ENCODE measurements around the gene DNLZ. TPM values are rescaled to one million over a fixed set of nuclear protein-coding genes. Genes with fewer than 3 reads are reported as not detected.
A peak's percentile ranks its signal among the peaks of the same experiment; 100 is the strongest.

DNLZ gene
- total RNA-seq, 2 experiments from 2014 or later: 11.7 to 12.8 TPM

DNA sequence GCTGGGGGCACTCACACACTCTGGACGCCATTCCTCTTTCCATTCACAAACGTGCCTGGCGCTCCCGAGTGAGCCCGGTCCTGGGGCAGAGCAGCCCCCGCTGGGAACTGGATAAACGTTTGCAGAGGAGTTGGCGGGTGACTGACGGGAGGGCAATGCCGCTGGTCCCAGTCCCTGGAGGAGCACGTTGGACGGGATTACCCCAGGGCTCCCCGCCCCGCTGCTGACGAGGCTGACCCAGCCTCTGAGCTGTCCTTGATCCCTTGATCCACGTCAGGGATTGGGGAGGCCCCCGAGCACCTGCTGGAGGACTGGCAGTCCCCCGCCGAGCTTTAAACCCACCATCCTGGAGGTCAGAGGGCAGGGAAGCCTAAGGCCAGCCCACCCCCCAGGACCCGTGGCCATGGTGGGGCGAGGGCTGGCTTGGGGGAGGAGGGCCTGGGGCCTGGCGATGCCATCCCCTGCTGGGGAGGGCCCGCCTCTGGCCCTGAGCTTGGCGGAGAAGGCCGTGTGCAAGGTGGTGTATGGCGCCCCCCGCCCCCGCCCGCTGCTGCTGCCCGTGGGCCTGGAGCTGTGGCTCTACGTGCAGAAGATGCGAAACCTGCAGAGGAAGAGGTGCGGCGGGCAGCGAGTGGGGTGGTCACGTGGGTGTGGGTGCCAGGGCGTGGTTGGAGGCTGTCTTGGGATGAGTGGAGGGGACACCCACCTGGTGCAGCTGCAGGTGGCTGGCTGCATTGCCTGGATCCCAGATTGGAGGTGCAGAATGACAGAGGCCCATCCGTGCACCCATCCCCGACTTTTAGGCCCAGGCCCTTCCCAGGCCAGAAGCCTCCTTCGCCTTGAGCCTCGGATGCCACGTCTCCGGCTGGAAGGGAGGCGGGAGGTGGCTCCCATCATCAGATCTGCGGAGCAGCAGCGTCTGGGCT lies 31.7 kb downstream of the DNLZ start:
- ATAC-seq (no peak), DNase-seq (no peak)
- Mint-ChIP-seq H3K36me3 (ENCODE audit: low read depth) (no peaks in the 10 kb centered on the region), H3K27ac (no peak overlapping the region), H3K9me3 (ENCODE audit: low read depth) (no peaks in the 10 kb centered on the region), H3K4me3 (no peak overlapping the region), H3K27me3 (no peaks in the 10 kb centered on the region), H3K4me1 (peaks cover 4% of the 10 kb centered on the region)
- CTCF ChIA-PET: no interaction called here
- POLR2A ChIA-PET: no interaction called here
- intact Hi-C loops (cut with DNase I, micrococcal nuclease): no loop called here

- no peaks in the 10 kb centered on the region for H3K27me3 Mint-ChIP-seq
- H3K4me3 Mint-ChIP-seq: no peak overlapping the region
- H3K36me3 Mint-ChIP-seq (ENCODE audit: low read depth): no peaks in the 10 kb centered on the region
- H3K27ac Mint-ChIP-seq: no peak overlapping the region
- no peaks in the 10 kb centered on the region for H3K9me3 Mint-ChIP-seq (ENCODE audit: low read depth)
- ATAC-seq (no peak), DNase-seq (no peak)
- ChIA-PET POLR2A (no interaction called here), CTCF (no interaction called here)
- H3K4me1 Mint-ChIP-seq: peaks cover 4% of the 10 kb centered on the region
- intact Hi-C loops (cut with DNase I, micrococcal nuclease): no loop called here
Observed at GRCh38 chr9:136331030-136331429, 32.5 kb downstream of the DNLZ start.

DNA sequence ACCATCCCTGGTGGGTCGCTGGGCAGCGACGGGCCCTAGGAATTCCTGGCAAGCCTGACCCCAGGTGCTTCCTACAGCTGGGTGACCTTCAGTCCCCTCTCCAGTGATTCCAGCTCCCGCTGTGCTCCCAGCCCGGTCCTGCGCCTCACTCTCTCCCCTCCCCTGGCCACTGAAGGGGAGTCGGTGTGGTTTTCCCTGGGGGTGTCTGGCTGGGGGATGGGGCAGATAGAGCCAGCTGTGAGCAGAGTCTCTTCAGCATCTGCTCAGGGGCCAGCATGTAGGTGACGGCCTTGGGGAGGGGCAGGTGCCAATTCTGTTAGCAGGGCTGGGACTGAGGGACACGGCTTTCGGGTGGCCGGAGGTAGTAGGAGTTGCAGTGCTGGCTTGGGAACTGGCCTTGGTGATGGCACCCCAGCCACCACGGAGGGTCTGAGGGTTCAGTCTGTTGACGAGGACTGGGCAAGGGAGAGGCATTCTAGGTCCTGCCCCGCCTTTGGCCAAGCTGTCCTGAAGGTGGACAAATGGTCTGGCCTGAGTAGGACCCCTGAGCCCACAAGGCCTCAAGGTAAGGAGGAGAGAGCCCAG lies 33.0 kb downstream of the DNLZ start:
- H3K36me3 Mint-ChIP-seq (ENCODE audit: low read depth): no peaks in the 10 kb centered on the region
- POLR2A ChIA-PET: no interaction called here

GRCh38 chr9:136329636-136330405 lies 33.7 kb downstream of the DNLZ start:
- ATAC-seq (no peak), DNase-seq (no peak)
- Mint-ChIP-seq H3K36me3 (ENCODE audit: low read depth) (no peaks in the 10 kb centered on the region), H3K4me1 (peaks cover 4% of the 10 kb centered on the region), H3K4me3 (no peak overlapping the region), H3K9me3 (ENCODE audit: low read depth) (no peaks in the 10 kb centered on the region), H3K27me3 (no peaks in the 10 kb centered on the region), H3K27ac (no peak overlapping the region)
- intact Hi-C loops (cut with DNase I, micrococcal nuclease): loop anchor here in 1 of 2 experiments (5.0 kb wide), 1 partner anchor 32 kb away; the partner anchor contains the start of gene DNLZ
- ChIA-PET CTCF (no interaction called here), POLR2A (no interaction called here)

More for the DNA sequence above, 33.0 kb downstream of the DNLZ start:
- ATAC-seq (no peak), DNase-seq (no peak)
- no peak overlapping the region for H3K4me3 Mint-ChIP-seq
- intact Hi-C loops (cut with DNase I, micrococcal nuclease): no loop called here
- H3K9me3 Mint-ChIP-seq (ENCODE audit: low read depth): no peaks in the 10 kb centered on the region
- peaks cover 4% of the 10 kb centered on the region for H3K4me1 Mint-ChIP-seq
- H3K27me3 Mint-ChIP-seq: no peaks in the 10 kb centered on the region
- CTCF ChIA-PET: no interaction called here
- H3K27ac Mint-ChIP-seq: no peak overlapping the region

DNA sequence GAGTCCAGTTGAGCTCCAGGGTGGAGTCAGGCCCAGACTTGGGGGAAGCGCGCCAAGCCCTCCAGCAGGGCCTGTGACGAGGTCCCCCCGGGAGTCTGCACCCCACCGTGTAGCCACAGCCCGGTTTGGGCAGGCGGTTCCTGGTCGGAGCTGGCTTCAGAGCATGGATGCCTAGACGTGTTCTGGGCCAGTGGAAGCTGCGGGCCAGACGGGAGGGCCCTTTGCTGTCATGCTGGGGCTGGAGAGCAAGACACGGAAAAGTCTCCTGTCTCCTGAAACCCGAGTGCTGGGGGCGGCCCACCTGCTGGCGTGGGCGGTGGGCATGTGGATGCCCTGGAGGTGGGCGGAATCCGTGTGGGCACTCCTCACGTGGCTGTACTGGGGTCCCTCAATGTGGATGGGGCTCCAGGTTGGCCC lies 34.3 kb downstream of the DNLZ start:
- no peak for DNase-seq
- Mint-ChIP-seq H3K36me3 (ENCODE audit: low read depth) (no peaks in the 10 kb centered on the region), H3K4me3 (no peak overlapping the region), H3K27me3 (no peaks in the 10 kb centered on the region), H3K4me1 (peaks cover 4% of the 10 kb centered on the region), H3K9me3 (ENCODE audit: low read depth) (no peaks in the 10 kb centered on the region), H3K27ac (no peak overlapping the region)
- intact Hi-C loops (cut with DNase I, micrococcal nuclease): loop anchor here in 1 of 2 experiments (5.0 kb wide), 1 partner anchor 33 kb away; the partner anchor contains the start of gene DNLZ
- ChIA-PET POLR2A (no interaction called here), CTCF (interaction anchor here (1.0 kb wide), 1 partner anchor 16 kb away, joined by 3 read pairs; no protein-coding TSS in a partner anchor)
- ATAC-seq: no peak

DNA sequence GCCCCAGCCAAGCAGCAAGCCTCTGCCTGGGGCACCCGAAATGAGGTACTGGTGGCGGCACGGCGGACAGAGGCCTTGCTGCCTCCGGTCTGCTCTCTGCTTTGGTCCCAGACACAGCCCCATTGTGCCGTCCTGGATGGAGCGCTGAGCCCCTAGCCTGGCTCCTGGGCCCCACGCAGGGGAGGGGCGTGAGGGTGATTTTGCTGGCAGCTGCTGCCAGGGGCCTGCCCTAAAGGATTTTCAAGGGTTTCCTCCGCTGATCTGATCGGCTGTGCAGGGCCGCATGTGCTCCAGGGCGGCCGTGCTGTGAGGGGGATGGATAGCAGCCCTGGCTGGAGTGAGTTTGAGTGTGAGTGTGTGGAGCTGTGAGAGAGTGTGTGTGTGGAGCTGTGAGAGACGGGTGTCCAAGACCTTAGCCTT lies 34.9 kb downstream of the DNLZ start:
- H3K9me3 Mint-ChIP-seq (ENCODE audit: low read depth): no peaks in the 10 kb centered on the region
- no peak overlapping the region for H3K27ac Mint-ChIP-seq
- intact Hi-C loops (cut with DNase I, micrococcal nuclease): loop anchor here in 1 of 2 experiments (5.0 kb wide), 1 partner anchor 34 kb away; the partner anchor contains the start of gene DNLZ
- no peak for ATAC-seq
- H3K4me3 Mint-ChIP-seq: peak overlapping the region; percentile 59
- CTCF ChIA-PET: interaction anchor here (1.0 kb wide), 1 partner anchor 16 kb away, joined by 3 read pairs; no protein-coding TSS in a partner anchor
- POLR2A ChIA-PET: no interaction called here
- H3K27me3 Mint-ChIP-seq: no peaks in the 10 kb centered on the region
- no peaks in the 10 kb centered on the region for H3K36me3 Mint-ChIP-seq (ENCODE audit: low read depth)
- H3K4me1 Mint-ChIP-seq: peaks cover 4% of the 10 kb centered on the region
- DNase-seq: no peak

DNA sequence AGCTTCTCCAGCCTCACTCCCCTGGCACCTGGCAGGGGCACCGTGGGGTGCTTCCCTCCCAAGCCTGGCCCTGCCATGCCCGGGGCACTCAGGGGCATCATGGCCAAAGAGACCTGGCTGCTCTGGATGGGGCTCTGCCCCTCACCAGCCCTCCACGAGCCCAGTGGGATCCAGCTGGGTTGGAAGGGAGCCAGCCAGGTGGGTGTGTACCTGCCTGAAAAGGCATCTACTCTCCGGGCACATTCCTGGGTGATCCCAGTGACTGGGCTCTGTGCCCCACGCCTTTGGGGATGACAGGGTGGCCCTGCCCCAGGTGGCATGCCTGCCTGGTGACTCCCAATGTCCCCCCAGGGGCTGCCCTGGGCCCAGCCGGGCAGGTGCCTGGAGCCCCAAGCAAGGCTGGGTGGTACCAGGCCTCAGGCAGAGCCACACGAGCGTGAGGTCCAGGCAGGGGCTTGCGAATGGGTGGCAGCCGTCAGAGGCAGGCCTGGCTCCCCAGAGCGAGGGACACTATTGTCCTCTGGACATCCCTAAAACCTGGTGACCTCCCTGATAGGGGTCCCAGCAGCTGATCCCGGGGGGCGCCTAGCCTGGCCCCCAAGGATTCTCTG lies 35.4 kb downstream of the DNLZ start:
- peaks cover 6% of the 10 kb centered on the region for H3K4me1 Mint-ChIP-seq
- H3K4me3 Mint-ChIP-seq: peak overlapping the region; percentile 59
- intact Hi-C loops (cut with DNase I, micrococcal nuclease): loop anchor here in 1 of 2 experiments (5.0 kb wide), 1 partner anchor 34 kb away; the partner anchor contains the start of gene DNLZ
- peak; percentile 38 for DNase-seq
- no peaks in the 10 kb centered on the region for H3K36me3 Mint-ChIP-seq (ENCODE audit: low read depth)
- no peaks in the 10 kb centered on the region for H3K9me3 Mint-ChIP-seq (ENCODE audit: low read depth)
- no peak overlapping the region for H3K27ac Mint-ChIP-seq
- H3K27me3 Mint-ChIP-seq: no peaks in the 10 kb centered on the region
- peak; percentile 31 for ATAC-seq
- CTCF ChIA-PET: interaction anchor here (1.0 kb wide), 1 partner anchor 15 kb away, joined by 3 read pairs; no protein-coding TSS in a partner anchor
- POLR2A ChIA-PET: no interaction called here

- H3K36me3 Mint-ChIP-seq (ENCODE audit: low read depth): no peaks in the 10 kb centered on the region
- DNase-seq: peak; percentile 65
- intact Hi-C loops (cut with DNase I, micrococcal nuclease): loop anchor here (1.0 to 5.0 kb wide), 2 partner anchors 35 to 36 kb away; partner anchors contain the start of gene DNLZ (in 2 of the 2)
- H3K9me3 Mint-ChIP-seq (ENCODE audit: low read depth): no peaks in the 10 kb centered on the region
- ChIA-PET POLR2A (no interaction called here), CTCF (no interaction called here)
- H3K27me3 Mint-ChIP-seq: no peaks in the 10 kb centered on the region
- H3K4me3 Mint-ChIP-seq: peak within 1 kb of the TSS; percentile 59
- H3K4me1 Mint-ChIP-seq: peaks cover 6% of the 10 kb centered on the region
- peak; percentile 59 for ATAC-seq
- H3K27ac Mint-ChIP-seq: no peak within 1 kb of the TSS
Observed at GRCh38 chr9:136327304-136327974, 36.1 kb downstream of the DNLZ start, which contains the start of gene GPSM1. Gene GPSM1, plus strand, starts transcription at chr9:136327539. Its CDS starts 157 bp downstream, at chr9:136327696.

DNA sequence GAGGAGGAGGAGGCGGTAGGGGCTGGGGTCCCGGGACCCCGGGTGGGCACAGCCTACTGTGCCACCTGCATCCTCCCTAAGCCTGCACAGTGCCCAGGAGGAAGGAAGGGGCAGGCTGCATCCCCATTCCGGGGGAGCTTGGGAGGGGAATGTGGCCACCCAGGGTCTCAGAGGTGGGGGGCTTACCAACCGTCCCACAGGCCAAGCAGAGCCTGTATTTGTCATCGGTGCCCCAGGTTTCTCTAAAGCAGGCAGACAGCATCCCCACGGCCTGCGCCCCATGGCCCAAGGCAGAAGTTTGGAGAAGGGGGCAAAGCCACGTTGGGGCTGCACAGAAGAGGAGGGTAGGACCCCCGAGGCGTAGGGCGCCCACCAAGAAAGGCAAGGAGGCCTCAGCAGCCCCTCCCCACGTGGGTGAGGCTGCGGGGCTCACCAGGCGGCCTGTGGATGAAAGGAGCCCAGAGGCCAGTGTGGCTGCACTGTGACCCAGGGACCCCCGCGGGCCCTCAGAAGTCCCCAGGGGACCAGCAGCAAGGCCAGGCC lies 36.7 kb downstream of the DNLZ start:
- Mint-ChIP-seq H3K27ac (no peak overlapping the region), H3K36me3 (ENCODE audit: low read depth) (no peaks in the 10 kb centered on the region), H3K9me3 (ENCODE audit: low read depth) (no peaks in the 10 kb centered on the region), H3K4me3 (peak overlapping the region; percentile 54), H3K27me3 (no peaks in the 10 kb centered on the region), H3K4me1 (peaks cover 6% of the 10 kb centered on the region)
- POLR2A ChIA-PET: no interaction called here
- CTCF ChIA-PET: no interaction called here
- DNase-seq: no peak
- peak; percentile 4 for ATAC-seq
- intact Hi-C loops (cut with DNase I, micrococcal nuclease): loop anchor here (1.0 to 5.0 kb wide), 2 partner anchors 35 to 36 kb away; partner anchors contain the start of gene DNLZ (in 2 of the 2)

DNA sequence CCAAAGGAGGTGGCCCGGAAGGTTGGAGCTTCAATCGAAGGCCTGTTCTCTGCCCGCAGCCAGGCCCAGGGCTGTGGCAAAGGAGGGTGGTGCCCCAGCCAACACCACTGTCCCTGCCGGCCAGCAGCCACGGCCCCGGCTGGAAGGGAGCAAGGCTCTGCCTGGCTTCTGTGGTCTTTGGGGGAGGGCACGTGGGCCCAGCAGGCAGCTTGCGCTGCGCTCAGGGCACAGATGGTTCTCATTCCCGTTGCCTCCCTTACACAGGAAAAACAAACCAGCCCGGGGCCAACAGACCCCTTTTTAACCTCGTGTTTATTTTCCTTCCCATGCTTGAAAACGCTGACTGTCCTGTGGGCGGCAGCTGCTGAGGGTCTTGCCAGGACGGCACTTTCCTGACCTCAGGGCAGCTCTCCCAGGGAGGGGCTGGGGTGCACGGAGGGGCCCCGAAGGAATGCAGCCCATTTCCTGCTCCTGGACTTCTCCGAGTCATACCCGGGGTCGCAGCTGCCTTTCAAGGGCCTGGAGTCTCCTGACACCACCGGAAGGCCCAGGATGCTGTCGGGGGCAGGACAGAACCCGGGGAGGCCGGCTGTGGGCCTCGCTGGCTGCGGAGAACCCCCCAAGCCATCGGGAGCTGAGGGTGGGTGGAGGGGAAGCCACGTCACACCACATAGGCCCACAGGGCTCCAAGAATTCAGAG lies 37.3 kb downstream of the DNLZ start:
- Mint-ChIP-seq H3K9me3 (ENCODE audit: low read depth) (no peaks in the 10 kb centered on the region), H3K27ac (no peak overlapping the region), H3K4me1 (peaks cover 6% of the 10 kb centered on the region), H3K36me3 (ENCODE audit: low read depth) (no peaks in the 10 kb centered on the region), H3K27me3 (no peaks in the 10 kb centered on the region), H3K4me3 (no peak overlapping the region)
- no peak for ATAC-seq
- intact Hi-C loops (cut with DNase I, micrococcal nuclease): loop anchor here in 1 of 2 experiments (5.0 kb wide), 1 partner anchor 36 kb away; the partner anchor contains the start of gene DNLZ
- DNase-seq: no peak
- CTCF ChIA-PET: interaction anchor here (0.8 kb wide), 1 partner anchor 301 kb away, joined by 4 read pairs; no protein-coding TSS in a partner anchor
- POLR2A ChIA-PET: no interaction called here
